ENCODE measurements around the gene USP54.

USP54 gene

DNA sequence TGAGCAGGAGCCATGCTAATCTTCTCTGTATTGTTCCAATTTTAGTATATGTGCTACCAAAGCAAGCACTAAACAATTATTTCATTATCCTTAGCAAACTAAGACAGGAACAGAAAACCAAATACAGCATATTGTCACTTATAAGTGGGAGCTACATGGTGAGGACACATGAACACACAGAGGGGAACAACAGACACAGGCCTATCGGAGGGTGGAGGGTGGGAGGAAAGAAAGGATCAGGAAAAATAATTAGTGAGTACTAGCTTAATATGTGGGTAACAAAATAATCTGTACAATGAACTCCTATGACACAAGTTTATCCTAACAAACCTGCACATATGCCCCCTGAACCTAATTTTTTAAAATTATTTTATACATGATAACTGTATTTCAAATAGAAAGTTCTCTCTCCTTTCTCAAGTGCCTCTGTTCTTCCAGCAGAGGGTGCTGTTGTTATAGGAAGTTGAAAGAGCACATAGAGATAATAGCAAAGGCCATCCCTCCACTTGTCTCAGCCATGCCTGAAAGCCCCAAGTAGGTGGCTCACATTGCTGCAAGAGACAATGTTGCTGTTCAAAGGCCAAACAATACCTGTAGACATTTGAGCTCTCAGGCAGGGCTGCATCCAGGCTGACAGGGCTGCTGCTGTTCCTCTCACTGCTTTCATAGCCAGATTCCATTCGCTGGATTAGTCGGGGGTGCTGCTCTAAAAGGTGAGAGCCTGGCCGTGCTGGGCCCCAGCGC lies 61.9 kb downstream of the USP54 start (continued):
- TF ChIP-seq TRIM28 (IDR thresholded peaks at IDR 0.05; ENCODE audit: borderline replicate concordance, low read length), result no peak
- TF ChIP-seq ZNF202 (tag by site-specific recombination; IDR thresholded peaks at IDR 0.05; ENCODE audit: borderline replicate concordance), result no peak
- TF ChIP-seq ZNF692 (tag by site-specific recombination; IDR thresholded peaks at IDR 0.05), result no peak
- TF ChIP-seq ZNF624 (tag by site-specific recombination; IDR thresholded peaks at IDR 0.05), result no peak

DNA sequence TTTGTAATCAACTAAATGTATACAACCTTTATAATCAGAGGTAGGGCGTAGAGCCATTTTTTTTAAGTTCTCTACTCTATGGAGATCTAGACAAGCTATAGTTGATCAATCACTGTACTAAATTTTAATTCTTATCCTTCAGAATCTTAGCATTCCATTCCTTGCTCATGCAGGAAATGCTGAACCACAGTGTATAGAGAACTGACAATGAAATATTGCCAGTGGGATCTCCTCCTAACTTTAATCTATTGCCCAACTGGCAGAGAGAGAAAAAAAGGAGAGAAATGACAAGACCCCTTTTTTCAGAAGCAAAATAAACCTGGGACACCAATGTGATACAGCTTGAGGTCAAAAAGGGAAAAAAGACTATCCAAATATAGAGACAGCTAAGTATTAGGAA lies 68.9 kb downstream of the USP54 start:
- Histone ChIP-seq H3K4me3 (ENCODE audit: low read depth, low read length) (no peak overlapping the region), H3K9me3 (ENCODE audit: control insufficient read depth, insufficient read depth, low read depth, low read length) (no peaks in the 10 kb centered on the region), H3K4me1 (ENCODE audit: control insufficient read depth, insufficient read depth, low read length) (no peaks in the 10 kb centered on the region), H3K27ac (ENCODE audit: extremely low read depth, low read depth, low read length) (no peak overlapping the region), H3K36me3 (ENCODE audit: control insufficient read depth in 2 of 2, insufficient read depth in 1 of 2, low read length in 2 of 2) (peaks cover 4 to 73% of the 10 kb centered on the region in 2 experiments; a peak in 2 of 3 replicates)
- CTCF ChIA-PET, result interaction anchor here (0.5 to 0.6 kb wide), 2 partner anchors 83 to 248 kb away, joined by 3 to 4 read pairs; no protein-coding TSS in a partner anchor
- POLR2A ChIA-PET, result no interaction called here
- TF ChIP-seq ZNF488 (tag by site-specific recombination; IDR thresholded peaks at IDR 0.05) (no peak), ZFP37 (tag by site-specific recombination; IDR thresholded peaks at IDR 0.05) (no peak), ZNF530 (tag by site-specific recombination; IDR thresholded peaks at IDR 0.05; ENCODE audit: low read depth) (no peak), ZNF621 (tag by site-specific recombination; IDR thresholded peaks at IDR 0.05) (no peak), BCL11A (tag by site-specific recombination; IDR thresholded peaks at IDR 0.05; ENCODE audit: low read depth) (no peak), ZNF174 (tag by site-specific recombination; IDR thresholded peaks at IDR 0.05) (no peak), ZNF121 (tag by site-specific recombination; IDR thresholded peaks at IDR 0.05) (no peak), ZNF146 (tag by site-specific recombination; IDR thresholded peaks at IDR 0.05) (no peak), SP2 (tag by site-specific recombination; IDR thresholded peaks at IDR 0.05) (no peak), ZFP69B (tag by site-specific recombination; IDR thresholded peaks at IDR 0.05) (no peak), MZF1 (tag by site-specific recombination; IDR thresholded peaks at IDR 0.05; ENCODE audit: borderline replicate concordance) (no peak), SCRT2 (tag by site-specific recombination; IDR thresholded peaks at IDR 0.05) (no peak), ZBTB48 (tag by site-specific recombination; IDR thresholded peaks at IDR 0.05) (no peak), ZNF549 (tag by site-specific recombination; IDR thresholded peaks at IDR 0.05) (no peak), ZNF48 (tag by site-specific recombination; IDR thresholded peaks at IDR 0.05) (no peak)
- TF ChIP-seq, protein P1, sequence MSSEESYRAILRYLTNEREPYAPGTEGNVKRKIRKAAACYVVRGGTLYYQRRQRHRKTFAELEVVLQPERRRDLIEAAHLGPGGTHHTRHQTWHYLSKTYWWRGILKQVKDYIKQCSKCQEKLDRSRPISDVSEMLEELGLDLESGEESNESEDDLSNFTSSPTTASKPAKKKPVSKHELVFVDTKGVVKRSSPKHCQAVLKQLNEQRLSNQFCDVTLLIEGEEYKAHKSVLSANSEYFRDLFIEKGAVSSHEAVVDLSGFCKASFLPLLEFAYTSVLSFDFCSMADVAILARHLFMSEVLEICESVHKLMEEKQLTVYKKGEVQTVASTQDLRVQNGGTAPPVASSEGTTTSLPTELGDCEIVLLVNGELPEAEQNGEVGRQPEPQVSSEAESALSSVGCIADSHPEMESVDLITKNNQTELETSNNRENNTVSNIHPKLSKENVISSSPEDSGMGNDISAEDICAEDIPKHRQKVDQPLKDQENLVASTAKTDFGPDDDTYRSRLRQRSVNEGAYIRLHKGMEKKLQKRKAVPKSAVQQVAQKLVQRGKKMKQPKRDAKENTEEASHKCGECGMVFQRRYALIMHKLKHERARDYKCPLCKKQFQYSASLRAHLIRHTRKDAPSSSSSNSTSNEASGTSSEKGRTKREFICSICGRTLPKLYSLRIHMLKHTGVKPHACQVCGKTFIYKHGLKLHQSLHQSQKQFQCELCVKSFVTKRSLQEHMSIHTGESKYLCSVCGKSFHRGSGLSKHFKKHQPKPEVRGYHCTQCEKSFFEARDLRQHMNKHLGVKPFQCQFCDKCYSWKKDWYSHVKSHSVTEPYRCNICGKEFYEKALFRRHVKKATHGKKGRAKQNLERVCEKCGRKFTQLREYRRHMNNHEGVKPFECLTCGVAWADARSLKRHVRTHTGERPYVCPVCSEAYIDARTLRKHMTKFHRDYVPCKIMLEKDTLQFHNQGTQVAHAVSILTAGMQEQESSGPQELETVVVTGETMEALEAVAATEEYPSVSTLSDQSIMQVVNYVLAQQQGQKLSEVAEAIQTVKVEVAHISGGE (tag by site-specific recombination; conservative IDR thresholded peaks at IDR 0.05; ENCODE audit: low read depth), result no peak
- TF ChIP-seq, protein P2, sequence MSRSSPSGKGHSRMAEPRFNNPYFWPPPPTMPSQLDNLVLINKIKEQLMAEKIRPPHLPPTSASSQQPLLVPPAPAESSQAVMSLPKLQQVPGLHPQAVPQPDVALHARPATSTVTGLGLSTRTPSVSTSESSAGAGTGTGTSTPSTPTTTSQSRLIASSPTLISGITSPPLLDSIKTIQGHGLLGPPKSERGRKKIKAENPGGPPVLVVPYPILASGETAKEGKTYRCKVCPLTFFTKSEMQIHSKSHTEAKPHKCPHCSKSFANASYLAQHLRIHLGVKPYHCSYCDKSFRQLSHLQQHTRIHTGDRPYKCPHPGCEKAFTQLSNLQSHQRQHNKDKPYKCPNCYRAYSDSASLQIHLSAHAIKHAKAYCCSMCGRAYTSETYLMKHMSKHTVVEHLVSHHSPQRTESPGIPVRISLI (tag by site-specific recombination; IDR thresholded peaks at IDR 0.05), result no peak

Measured in HEK293 (cell line).